ENCODE data around the gene SMYD1. TPM values are rescaled to one million over a fixed set of nuclear protein-coding genes. Genes with fewer than 3 reads are reported as not detected.

Gene SMYD1
- total RNA-seq, 1 donor from 2014 or later = not detected

GRCh38 chr2:88096708-88097107, 29.1 kb downstream of the SMYD1 start:
- Mint-ChIP-seq H3K27ac (no peak overlapping the region), H3K4me1 (peaks cover 49% of the 10 kb centered on the region), H3K9me3 (no peaks in the 10 kb centered on the region), H3K4me3 (no peak overlapping the region), H3K27me3 (ENCODE audit: insufficient read depth, low read depth) (peaks cover 10% of the 10 kb centered on the region), H3K36me3 (no peaks in the 10 kb centered on the region)
- Histone ChIP-seq H3F3A (ENCODE audit: low read depth) (peaks cover 7% of the 10 kb centered on the region), H4K20me1 (ENCODE audit: low read depth) (no peaks in the 10 kb centered on the region), H3K9me3 (ENCODE audit: low read depth) (no peaks in the 10 kb centered on the region), H3K79me2 (ENCODE audit: low read depth) (no peaks in the 10 kb centered on the region), H3K4me1 (peaks cover 31% of the 10 kb centered on the region), H3K36me3 (no peaks in the 10 kb centered on the region), H3K4me2 (no peak overlapping the region), H3K9ac (no peak overlapping the region), H3K27me3 (no peaks in the 10 kb centered on the region), H2AFZ (replicated peaks) (no peak overlapping the region), H3K4me3 (no peak overlapping the region), H3K27ac (no peak overlapping the region)
- DNase-seq (ENCODE audit: low spot score) = no peak
- TF ChIP-seq EZH2 (IDR thresholded peaks at IDR 0.05) (no peak), CTCF (IDR thresholded peaks at IDR 0.05) (no peak), EZH2phosphoT487 (IDR thresholded peaks at IDR 0.05) (no peak)

DNA sequence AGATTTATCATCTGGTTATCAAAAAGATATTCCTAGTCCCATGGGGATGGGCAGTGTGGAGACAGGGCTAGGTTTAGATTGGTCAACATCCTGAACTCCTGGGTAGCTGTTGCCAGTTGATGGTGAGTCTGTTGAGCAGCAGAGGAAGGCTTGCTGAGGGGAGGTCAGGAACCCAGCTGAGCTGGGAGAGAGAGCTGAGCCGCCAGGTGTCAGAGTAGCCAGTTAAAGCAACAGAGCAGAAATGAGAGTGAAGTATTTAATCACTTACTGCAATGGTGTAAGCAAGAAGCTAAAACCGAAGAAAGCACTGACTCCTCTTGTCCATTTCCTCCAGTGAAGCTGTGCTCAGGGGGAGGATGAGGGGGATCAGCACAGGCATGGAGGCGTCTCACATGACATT, 29.6 kb downstream of the SMYD1 start:
- Mint-ChIP-seq H3K27ac (peak overlapping the region; percentile 39), H3K27me3 (ENCODE audit: insufficient read depth, low read depth) (peaks cover 10% of the 10 kb centered on the region), H3K36me3 (no peaks in the 10 kb centered on the region), H3K9me3 (no peaks in the 10 kb centered on the region), H3K4me1 (peaks cover 49% of the 10 kb centered on the region), H3K4me3 (no peak overlapping the region)
- TF ChIP-seq CTCF (IDR thresholded peaks at IDR 0.05) (no peak), EZH2phosphoT487 (IDR thresholded peaks at IDR 0.05) (no peak), EZH2 (IDR thresholded peaks at IDR 0.05) (no peak)
- no peaks in the 10 kb centered on the region for H3K27me3 ChIP-seq
- H3K9me3 ChIP-seq (ENCODE audit: low read depth) = no peaks in the 10 kb centered on the region
- H3K4me3 ChIP-seq = no peak overlapping the region
- H3K79me2 ChIP-seq (ENCODE audit: low read depth) = no peaks in the 10 kb centered on the region
- H3K4me2 ChIP-seq = no peak overlapping the region
- H3K9ac ChIP-seq = no peak overlapping the region
- no peaks in the 10 kb centered on the region for H4K20me1 ChIP-seq (ENCODE audit: low read depth)
- no peak for DNase-seq (ENCODE audit: low spot score)
- no peaks in the 10 kb centered on the region for H3K36me3 ChIP-seq
- H3F3A ChIP-seq (ENCODE audit: low read depth) = peaks cover 7% of the 10 kb centered on the region
- no peak overlapping the region for H2AFZ ChIP-seq (replicated peaks)
- H3K27ac ChIP-seq = no peak overlapping the region
- H3K4me1 ChIP-seq = peaks cover 31% of the 10 kb centered on the region

DNA sequence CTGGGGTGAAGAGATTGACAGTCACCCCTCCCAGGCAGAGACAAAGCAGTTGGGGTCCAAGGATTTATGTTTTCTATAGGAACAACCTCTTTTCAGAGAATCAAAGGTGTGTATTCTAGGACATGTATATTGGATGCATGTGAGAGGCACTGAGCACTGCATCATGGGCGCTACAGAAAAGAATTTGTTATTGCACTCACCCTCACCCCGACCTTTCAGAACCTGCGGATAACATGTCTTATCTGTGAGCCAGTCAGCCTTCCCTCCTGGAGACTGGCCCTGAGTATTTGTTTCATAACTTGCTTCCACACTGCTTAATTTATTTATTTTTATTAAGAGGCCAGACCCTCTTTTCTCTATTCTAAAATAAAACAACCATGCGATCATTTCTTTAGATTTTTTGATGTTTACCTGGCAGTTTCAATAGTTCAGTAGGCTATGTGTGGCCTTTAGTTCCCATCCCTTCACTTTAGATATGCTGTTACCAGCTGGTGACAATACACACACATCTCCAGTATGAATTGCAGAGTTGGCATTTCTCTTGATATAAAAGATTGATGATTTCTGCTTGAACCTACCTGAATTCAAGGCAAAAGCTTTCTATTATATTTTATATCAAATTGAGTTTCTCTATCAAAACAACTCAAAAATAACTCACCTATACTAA, 30.4 kb downstream of the SMYD1 start:
- H3K4me1 Mint-ChIP-seq = peaks cover 49% of the 10 kb centered on the region
- Histone ChIP-seq H3K9me3 (ENCODE audit: low read depth) (no peaks in the 10 kb centered on the region), H3K4me1 (peaks cover 31% of the 10 kb centered on the region), H3K27me3 (no peaks in the 10 kb centered on the region), H4K20me1 (ENCODE audit: low read depth) (no peaks in the 10 kb centered on the region), H3K36me3 (no peaks in the 10 kb centered on the region), H3K9ac (no peak overlapping the region), H3K79me2 (ENCODE audit: low read depth) (no peaks in the 10 kb centered on the region), H3K4me2 (no peak overlapping the region), H3K27ac (no peak overlapping the region), H3K4me3 (no peak overlapping the region), H2AFZ (replicated peaks) (no peak overlapping the region), H3F3A (ENCODE audit: low read depth) (peaks cover 7% of the 10 kb centered on the region)
- no peak for TF ChIP-seq EZH2phosphoT487 (IDR thresholded peaks at IDR 0.05)
- no peak for TF ChIP-seq CTCF (IDR thresholded peaks at IDR 0.05)
- TF ChIP-seq EZH2 (IDR thresholded peaks at IDR 0.05) = no peak
- no peak overlapping the region for H3K27ac Mint-ChIP-seq
- no peak overlapping the region for H3K4me3 Mint-ChIP-seq
- DNase-seq (ENCODE audit: low spot score) = no peak
- no peaks in the 10 kb centered on the region for H3K9me3 Mint-ChIP-seq
- H3K27me3 Mint-ChIP-seq (ENCODE audit: insufficient read depth, low read depth) = peaks cover 10% of the 10 kb centered on the region
- H3K36me3 Mint-ChIP-seq = no peaks in the 10 kb centered on the region

Data from neural progenitor cell (in vitro differentiated cells).